ENCODE results near the gene FOXF2. TPM values are rescaled to one million over a fixed set of nuclear protein-coding genes. Genes with fewer than 3 reads are reported as not detected.

FOXF2 gene
- total RNA-seq, 2 experiments from 2014 or later: not detected

DNA sequence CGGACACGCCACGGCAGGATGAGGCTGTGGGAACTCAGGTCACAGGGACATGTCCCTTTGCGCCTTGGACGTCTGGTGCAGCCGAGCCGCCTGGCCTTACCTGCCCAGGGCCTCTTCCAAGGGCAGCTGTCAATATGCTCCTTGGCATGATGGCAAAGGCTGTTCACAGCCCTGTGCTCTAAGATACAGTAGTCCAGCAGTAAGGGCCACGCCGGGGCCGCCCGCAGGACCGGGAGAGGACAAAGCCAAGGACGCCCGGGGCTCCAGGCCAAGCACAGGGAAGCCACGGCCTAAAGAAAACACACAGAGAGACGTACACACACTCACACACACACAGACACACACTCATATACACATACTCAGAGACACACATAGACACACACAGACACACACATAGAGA, 13.0 kb downstream of the FOXF2 start:
- DNase-seq: no peak
- H3K9me3 Mint-ChIP-seq: no peaks in the 10 kb centered on the region
- POLR2A ChIA-PET: no interaction called here
- H3K4me1 Mint-ChIP-seq: no peaks in the 10 kb centered on the region
- H3K36me3 Mint-ChIP-seq: no peaks in the 10 kb centered on the region
- H3K27me3 Mint-ChIP-seq: peaks cover 16% of the 10 kb centered on the region
- no peak overlapping the region for H3K27ac Mint-ChIP-seq
- no peak overlapping the region for H3K4me3 Mint-ChIP-seq
- ATAC-seq (ENCODE audit: low read depth): no peak

DNA sequence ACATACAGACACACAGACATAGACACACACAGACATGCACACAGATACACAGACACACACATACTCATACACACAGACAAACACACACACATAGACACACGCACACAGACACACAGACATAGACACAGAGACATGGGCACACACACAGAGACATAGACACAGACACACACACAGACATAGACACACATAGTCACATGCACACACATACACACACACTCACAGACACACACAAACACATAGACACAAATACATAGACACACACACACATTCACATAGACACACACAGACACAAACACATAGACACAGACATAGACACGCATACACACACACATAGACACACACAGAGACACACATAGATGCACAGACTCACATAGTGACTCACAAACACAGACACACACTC, 13.5 kb downstream of the FOXF2 start:
- ATAC-seq (ENCODE audit: low read depth) (no peak), DNase-seq (no peak)
- Mint-ChIP-seq H3K27ac (no peak overlapping the region), H3K36me3 (no peaks in the 10 kb centered on the region), H3K27me3 (peaks cover 12% of the 10 kb centered on the region), H3K4me1 (no peaks in the 10 kb centered on the region), H3K9me3 (no peaks in the 10 kb centered on the region), H3K4me3 (no peak overlapping the region)
- POLR2A ChIA-PET: no interaction called here

DNA sequence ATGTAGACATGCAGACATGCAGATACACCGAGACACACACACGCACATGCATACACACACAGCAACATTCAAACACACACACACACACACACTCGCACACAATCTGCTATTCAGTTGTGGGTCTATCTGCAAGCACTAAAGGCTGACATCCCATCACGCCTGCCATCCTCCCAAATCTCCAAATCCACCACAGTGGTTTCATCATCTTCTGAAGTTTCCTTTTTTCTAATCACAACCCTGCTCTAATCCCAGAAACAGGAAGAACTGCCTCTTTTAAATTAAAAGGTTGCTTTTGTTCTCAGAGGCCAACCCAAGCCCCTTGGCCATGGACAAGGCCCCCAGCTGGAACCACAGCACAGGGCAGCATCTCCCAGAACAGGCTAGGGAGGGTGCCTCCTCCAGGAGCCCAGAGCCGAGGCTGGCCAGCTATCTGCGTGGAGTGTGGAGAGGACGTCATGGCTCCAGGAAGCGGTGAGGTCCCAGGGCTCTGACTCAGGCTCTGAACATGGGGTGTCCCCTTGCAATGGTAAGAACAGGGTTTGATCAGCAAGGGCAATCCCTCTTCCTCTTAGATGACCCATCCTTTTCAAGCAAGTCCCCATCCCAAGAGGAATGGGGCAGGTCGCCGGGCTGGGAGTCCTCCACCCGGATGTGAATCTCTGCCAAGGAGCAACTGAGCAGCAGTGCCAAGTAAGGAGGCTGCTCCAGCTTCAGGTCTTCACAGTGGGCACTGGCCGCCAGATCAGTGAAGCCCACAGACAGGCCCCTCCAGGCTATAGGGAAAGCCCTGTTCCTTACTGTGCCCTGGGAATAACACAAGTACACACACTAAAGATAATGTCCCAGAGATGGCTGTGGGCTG, 14.7 kb downstream of the FOXF2 start:
- Mint-ChIP-seq H3K27ac (no peak overlapping the region), H3K9me3 (no peaks in the 10 kb centered on the region), H3K4me1 (no peaks in the 10 kb centered on the region), H3K27me3 (peaks cover 9% of the 10 kb centered on the region), H3K4me3 (no peak overlapping the region), H3K36me3 (no peaks in the 10 kb centered on the region)
- DNase-seq: no peak
- POLR2A ChIA-PET: no interaction called here
- ATAC-seq (ENCODE audit: low read depth): no peak

DNA sequence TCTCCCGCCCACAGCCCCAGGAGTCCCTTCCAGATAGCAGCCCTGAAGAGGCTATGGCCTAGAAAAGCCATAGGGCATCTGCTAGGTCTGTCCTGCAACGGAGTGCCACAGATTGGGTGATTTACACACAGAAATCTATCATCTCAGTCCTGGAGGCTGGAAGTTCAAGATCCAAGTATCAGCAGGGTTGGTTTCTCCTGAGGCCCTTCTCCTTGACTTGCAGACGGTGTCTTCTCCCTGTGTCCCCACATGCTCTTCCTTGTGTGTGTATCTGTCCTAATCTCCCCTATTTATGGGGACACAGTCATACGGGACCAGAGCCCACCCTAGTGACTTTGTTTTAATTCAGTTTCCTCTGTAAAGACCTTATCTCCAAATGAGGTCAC, 15.3 kb downstream of the FOXF2 start:
- no peaks in the 10 kb centered on the region for H3K4me1 Mint-ChIP-seq
- no peaks in the 10 kb centered on the region for H3K36me3 Mint-ChIP-seq
- peaks cover 11% of the 10 kb centered on the region for H3K27me3 Mint-ChIP-seq
- no peak overlapping the region for H3K4me3 Mint-ChIP-seq
- no peak for ATAC-seq (ENCODE audit: low read depth)
- H3K27ac Mint-ChIP-seq: no peak overlapping the region
- POLR2A ChIA-PET: interaction anchor here (0.6 kb wide), 1 partner anchor 18 kb away, joined by 3 read pairs; no protein-coding TSS in a partner anchor
- DNase-seq: no peak
- no peaks in the 10 kb centered on the region for H3K9me3 Mint-ChIP-seq

DNA sequence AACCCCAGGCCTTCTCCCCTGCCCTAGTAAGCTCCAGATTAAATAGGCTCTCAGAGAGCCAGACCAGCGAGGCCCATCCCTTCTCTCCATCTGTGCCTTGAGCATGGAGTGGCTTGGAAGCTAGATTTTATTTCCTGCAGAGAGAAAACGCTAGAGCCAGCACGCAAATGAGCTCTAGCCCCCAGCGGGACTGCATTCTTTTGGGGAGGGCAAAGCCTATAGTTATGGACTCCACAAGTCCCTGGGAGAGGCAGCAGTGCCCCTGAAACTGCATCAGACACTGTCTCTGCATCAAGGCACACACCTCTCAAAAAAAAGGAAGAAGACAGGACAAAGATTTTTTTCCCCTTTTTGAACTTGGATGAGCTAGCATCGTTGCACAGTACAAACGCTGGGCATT, 15.8 kb downstream of the FOXF2 start:
- DNase-seq (no peak), ATAC-seq (ENCODE audit: low read depth) (no peak)
- Mint-ChIP-seq H3K4me3 (no peak overlapping the region), H3K27ac (no peak overlapping the region), H3K9me3 (no peaks in the 10 kb centered on the region), H3K27me3 (peaks cover 11% of the 10 kb centered on the region), H3K36me3 (no peaks in the 10 kb centered on the region), H3K4me1 (no peaks in the 10 kb centered on the region)
- POLR2A ChIA-PET: interaction anchor here (0.6 kb wide), 1 partner anchor 18 kb away, joined by 3 read pairs; no protein-coding TSS in a partner anchor

DNA sequence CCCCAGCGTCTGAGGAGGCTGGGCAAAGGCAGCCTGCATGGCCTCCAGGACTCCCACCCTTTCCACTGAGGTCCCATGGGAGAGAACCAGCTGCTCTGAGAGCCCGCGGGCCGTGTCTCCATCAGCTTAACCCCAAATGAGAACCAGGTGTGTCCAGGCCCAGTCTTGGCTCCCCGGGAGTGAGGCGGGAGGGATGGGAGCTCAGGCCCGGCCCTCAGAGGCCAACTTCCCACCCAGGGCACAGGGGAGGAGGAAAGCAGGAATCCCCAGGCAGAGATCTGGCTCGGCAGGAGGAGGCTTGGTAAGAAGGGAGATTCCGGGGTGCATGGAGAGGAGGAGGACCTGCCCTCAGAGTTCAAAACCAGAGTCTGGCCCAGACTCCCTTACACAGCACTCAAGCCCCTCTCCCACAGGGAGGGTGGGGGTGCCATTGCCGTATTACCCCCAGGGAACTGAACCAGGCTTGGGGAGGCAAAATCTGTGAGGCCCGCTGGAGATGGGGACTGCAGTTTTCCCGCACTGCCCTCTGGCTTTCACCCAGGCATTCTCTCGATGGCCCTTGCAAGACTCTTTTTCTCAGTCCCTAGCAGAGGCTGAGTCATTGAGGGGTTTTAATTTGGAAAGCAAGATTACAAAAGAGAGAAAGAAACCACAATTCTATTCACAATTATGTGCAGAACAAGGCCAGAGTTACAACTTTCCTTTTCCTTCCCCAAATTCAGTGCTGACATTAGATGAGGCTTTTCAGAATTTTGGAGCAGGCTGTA, 17.1 kb downstream of the FOXF2 start:
- H3K36me3 Mint-ChIP-seq: no peaks in the 10 kb centered on the region
- H3K27ac Mint-ChIP-seq: no peak overlapping the region
- H3K9me3 Mint-ChIP-seq: no peaks in the 10 kb centered on the region
- POLR2A ChIA-PET: no interaction called here
- DNase-seq: no peak
- H3K27me3 Mint-ChIP-seq: peaks cover 16% of the 10 kb centered on the region
- no peak for ATAC-seq (ENCODE audit: low read depth)
- H3K4me3 Mint-ChIP-seq: no peak overlapping the region
- no peaks in the 10 kb centered on the region for H3K4me1 Mint-ChIP-seq

DNA sequence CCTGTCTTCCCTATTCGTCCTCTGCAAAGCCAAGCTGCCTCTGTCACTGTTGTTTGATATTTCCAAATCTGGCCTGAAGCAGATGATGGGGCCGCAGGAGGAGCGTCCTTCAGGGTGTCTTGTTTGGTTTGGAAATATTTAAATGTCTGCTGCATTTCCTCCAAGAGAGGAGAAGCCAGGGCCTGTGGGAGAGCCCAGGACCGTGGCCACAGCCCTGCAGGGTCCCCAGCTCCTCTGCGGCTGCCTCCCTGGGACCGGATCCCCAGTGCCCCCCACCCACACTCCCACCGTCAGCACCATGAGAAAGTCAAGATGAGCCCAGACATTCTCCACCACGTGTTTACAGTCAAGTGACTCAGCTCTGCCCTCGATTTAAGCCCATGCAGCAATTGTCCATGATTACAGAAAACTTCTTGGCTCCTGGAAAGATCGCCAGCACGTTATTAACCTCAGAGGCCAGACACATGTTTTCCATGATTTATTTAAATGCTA, 18.2 kb downstream of the FOXF2 start:
- Mint-ChIP-seq H3K27me3 (peaks cover 19% of the 10 kb centered on the region), H3K9me3 (no peaks in the 10 kb centered on the region), H3K4me1 (no peaks in the 10 kb centered on the region), H3K36me3 (no peaks in the 10 kb centered on the region), H3K4me3 (no peak overlapping the region), H3K27ac (no peak overlapping the region)
- DNase-seq (no peak), ATAC-seq (ENCODE audit: low read depth) (no peak)
- POLR2A ChIA-PET: no interaction called here

DNA sequence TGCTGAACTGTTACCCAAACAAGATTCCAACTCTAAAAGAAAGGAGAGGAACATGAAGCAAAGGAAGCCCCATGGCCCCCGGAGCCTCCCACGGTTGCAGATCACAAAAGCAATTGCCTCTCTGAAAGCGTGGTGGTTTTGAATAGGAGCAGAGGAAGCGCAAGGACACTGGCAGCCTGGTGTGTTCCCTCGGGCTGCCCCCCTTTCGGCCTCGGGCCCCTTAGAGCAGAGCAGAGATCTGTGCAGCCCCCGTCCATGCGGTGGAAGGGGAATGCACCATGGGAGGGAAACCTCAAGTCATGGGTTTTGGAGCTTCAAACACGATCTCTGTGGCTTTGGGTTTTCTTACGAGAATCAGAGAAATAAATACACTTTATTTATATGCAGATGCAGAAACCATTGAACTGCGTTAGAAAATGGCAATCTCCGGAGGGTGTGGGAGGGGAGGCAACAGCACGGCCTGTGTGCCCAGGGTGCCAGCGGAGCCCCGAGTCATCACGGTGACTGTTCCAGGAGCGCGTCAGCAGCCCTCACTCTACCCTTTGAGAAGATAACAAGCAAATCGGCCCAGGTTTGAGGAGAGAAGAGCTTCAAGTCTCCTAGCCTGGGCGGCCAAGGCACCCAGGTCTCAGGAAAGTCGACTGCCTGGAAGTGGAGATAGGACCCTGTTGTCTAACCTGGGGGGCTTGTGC, 20.5 kb downstream of the FOXF2 start:
- Mint-ChIP-seq H3K9me3 (no peaks in the 10 kb centered on the region), H3K4me3 (no peak overlapping the region), H3K27ac (no peak overlapping the region), H3K36me3 (no peaks in the 10 kb centered on the region), H3K27me3 (peaks cover 25% of the 10 kb centered on the region), H3K4me1 (no peaks in the 10 kb centered on the region)
- POLR2A ChIA-PET: no interaction called here
- ATAC-seq (ENCODE audit: low read depth) (no peak), DNase-seq (no peak)

DNA sequence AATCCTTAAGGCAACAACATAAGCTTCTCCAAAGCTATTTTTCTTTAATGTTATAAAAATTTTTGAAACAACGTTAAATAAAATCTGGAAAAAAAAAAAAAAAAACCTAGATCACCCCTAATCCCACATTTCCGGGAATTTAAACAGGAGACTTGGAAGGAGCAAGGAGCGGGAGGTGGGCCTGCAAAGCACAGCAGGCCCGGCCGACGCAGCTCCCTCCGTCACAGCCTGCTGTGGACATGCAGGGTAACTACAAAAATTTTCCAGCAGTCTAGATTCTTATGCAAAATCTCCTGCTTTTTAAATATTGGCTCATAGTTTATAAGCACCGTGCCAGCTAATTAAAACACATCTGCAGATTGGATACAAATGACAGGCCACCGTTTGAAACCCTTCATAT, 23.5 kb downstream of the FOXF2 start:
- H3K4me3 Mint-ChIP-seq: no peak overlapping the region
- no peaks in the 10 kb centered on the region for H3K4me1 Mint-ChIP-seq
- POLR2A ChIA-PET: no interaction called here
- DNase-seq: no peak
- H3K9me3 Mint-ChIP-seq: no peaks in the 10 kb centered on the region
- no peaks in the 10 kb centered on the region for H3K36me3 Mint-ChIP-seq
- no peak overlapping the region for H3K27ac Mint-ChIP-seq
- no peak for ATAC-seq (ENCODE audit: low read depth)
- peaks cover 33% of the 10 kb centered on the region for H3K27me3 Mint-ChIP-seq

DNA sequence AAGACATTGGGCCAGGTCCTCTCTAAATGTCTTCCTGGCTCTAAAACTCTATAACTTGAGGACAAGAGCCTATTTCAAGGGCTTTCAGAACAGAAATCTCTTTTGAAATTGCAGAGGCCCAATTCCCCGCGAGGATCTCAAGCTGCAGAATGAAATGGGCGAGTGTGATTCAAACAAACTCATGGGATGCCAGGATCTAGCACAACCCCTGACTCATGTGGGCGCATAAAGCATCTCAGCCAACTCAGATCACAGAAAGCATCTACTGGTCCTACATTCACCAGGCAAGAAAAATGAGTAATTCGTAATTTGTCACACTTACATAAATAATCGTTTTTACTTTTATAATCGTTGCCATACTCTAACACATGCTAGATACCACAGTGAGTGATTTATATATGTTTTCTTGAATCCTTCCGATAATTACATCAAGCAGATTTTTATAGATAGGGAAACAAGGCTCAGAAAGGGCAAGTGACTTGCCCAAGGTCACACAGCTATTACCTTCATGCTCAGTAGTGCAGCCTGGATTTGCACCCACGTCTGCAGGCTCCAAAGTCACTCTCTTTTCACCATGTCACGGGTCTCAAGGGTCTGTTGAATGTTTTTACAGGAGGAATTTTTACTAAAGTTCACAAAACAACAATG, 26.2 kb downstream of the FOXF2 start:
- POLR2A ChIA-PET: no interaction called here
- Mint-ChIP-seq H3K4me1 (no peaks in the 10 kb centered on the region), H3K36me3 (no peaks in the 10 kb centered on the region), H3K9me3 (no peaks in the 10 kb centered on the region), H3K4me3 (no peak overlapping the region), H3K27me3 (peaks cover 21% of the 10 kb centered on the region), H3K27ac (no peak overlapping the region)
- ATAC-seq (ENCODE audit: low read depth): no peak
- DNase-seq: no peak

DNA sequence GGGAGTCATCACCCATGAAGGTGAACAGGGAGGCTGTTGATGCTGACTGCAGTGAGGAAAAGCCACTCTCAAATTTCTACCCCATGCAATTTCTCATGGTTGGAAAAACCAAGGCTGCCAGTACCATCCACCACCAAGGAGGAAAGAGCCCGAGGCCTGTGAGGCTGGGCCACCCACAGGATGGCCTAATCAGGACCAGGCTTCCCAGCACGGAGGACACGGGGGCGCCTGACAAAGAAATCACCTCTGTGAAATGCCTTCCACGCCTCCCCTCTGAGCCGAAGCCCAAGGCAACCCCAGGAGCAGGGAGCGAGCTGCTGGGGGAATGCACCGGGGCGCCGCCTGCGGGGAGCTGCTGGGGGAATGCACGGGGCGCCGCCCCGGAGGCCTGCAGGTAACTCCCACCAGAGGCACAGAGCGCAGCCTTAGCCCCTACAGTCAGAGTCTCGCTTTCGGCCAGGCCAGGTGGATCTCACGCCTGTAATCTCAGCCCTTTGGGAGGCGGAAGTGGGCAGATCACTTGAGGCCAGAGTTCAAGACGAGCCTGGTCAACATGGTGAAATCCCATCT, 26.9 kb downstream of the FOXF2 start:
- Mint-ChIP-seq H3K4me1 (no peaks in the 10 kb centered on the region), H3K4me3 (no peak overlapping the region), H3K36me3 (no peaks in the 10 kb centered on the region), H3K9me3 (no peaks in the 10 kb centered on the region), H3K27ac (no peak overlapping the region), H3K27me3 (peaks cover 22% of the 10 kb centered on the region)
- POLR2A ChIA-PET: no interaction called here
- ATAC-seq (ENCODE audit: low read depth) (no peak), DNase-seq (no peak)

DNA sequence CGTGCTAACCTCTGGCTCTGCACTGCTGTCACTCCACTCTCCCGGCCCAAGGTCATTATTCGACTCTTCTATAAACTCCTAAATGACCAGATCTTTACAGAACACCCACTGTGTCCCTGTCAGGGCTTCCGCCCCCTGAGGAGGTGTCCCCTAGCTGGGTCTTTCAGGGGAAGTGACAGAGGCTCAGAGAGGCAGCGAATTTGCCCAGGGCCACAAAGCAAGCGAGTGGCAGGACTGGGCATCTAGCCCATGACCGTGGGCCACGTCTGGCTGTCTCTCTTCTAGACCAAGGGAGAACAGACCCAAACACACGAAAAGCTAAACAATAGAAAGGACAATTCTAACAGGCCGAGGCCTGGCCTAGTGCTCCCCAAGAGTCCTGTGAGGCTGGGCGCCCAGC, 27.4 kb downstream of the FOXF2 start:
- DNase-seq (no peak), ATAC-seq (ENCODE audit: low read depth) (no peak)
- H3K4me1 Mint-ChIP-seq: no peaks in the 10 kb centered on the region
- no peaks in the 10 kb centered on the region for H3K36me3 Mint-ChIP-seq
- H3K27ac Mint-ChIP-seq: no peak overlapping the region
- H3K4me3 Mint-ChIP-seq: no peak overlapping the region
- H3K9me3 Mint-ChIP-seq: no peaks in the 10 kb centered on the region
- POLR2A ChIA-PET: no interaction called here
- H3K27me3 Mint-ChIP-seq: peaks cover 22% of the 10 kb centered on the region

DNA sequence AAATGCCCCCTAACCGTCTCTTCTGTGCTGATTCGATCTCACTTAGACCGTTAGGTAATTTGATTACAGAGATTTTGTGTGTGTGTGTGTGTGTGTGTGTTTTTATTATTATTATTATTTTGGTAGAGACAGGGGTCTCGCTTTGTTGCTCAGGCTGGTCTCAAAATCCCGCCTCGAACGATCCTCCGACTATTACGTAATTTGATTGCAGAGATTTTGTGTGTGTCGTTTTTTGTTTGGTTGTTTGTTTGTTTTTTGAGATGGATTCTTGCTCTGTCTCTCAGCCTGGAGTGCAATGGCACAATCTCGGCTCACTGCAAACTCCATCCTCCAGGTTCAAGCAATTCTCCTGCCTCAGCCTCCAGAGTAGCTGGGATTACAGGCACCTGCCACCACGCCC, 28.3 kb downstream of the FOXF2 start:
- DNase-seq (no peak), ATAC-seq (ENCODE audit: low read depth) (no peak)
- no peak overlapping the region for H3K27ac Mint-ChIP-seq
- H3K36me3 Mint-ChIP-seq: no peaks in the 10 kb centered on the region
- H3K27me3 Mint-ChIP-seq: peaks cover 18% of the 10 kb centered on the region
- no peaks in the 10 kb centered on the region for H3K9me3 Mint-ChIP-seq
- H3K4me1 Mint-ChIP-seq: no peaks in the 10 kb centered on the region
- POLR2A ChIA-PET: no interaction called here
- no peak overlapping the region for H3K4me3 Mint-ChIP-seq
